DOHH2 (cell line): Measurements from ENCODE around the gene BCAS1.

Experiments used
- EZH2phosphoT487 ChIP-seq: fragments of 200-600 bp; sonication (generic); IDR thresholded peaks from 2 replicates; pipeline ENCODE4 v1.6.1; 2017; ENCODE audit warnings: borderline replicate concordance, mild to moderate bottlenecking, antibody characterized with exemption, low read length, moderate library complexity, mixed read lengths
- TF ChIP-seq, protein P1 (sequence below): fragments of 200-600 bp; sonication (generic); IDR thresholded peaks from one replicate; pipeline ENCODE4 v1.5.1; 2014; ENCODE audit warnings: antibody characterized with exemption, mild to moderate bottlenecking, low read depth, low read length; ENCODE audit not compliant: poor library complexity, severe bottlenecking

DNA sequence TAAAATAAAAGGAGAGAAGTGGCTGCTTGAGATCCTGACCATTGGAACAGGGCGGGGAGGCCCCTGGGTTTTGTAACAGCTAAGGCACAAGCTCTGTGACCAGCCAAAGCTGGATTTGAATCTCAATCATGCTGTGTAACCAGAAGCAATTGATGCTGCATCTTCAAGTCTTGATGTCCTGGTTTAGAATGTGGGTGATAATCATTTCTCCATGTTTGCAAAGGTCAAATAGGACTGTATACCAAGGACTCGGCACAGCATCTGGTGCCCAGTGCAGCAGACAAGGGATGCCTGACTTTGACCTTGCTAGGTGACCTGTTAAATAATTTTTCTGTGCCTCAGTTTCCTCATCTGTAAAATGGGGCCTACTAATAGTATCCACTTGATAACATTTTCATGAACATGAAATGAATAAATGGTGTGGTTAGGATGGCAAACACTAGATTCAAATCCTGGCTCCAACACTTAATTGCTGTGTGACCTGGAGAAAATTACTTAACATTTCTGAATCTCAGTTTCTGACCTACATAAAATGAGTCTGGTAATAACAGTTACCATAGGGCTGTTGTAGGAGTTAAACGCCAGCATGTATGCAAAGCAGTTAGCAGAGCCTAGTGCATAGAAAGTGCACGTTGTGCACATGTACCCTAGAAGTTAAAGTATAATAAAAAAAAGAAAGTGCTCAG lies 46.3 kb upstream of the BCAS1 start:
- TF ChIP-seq, protein P1, sequence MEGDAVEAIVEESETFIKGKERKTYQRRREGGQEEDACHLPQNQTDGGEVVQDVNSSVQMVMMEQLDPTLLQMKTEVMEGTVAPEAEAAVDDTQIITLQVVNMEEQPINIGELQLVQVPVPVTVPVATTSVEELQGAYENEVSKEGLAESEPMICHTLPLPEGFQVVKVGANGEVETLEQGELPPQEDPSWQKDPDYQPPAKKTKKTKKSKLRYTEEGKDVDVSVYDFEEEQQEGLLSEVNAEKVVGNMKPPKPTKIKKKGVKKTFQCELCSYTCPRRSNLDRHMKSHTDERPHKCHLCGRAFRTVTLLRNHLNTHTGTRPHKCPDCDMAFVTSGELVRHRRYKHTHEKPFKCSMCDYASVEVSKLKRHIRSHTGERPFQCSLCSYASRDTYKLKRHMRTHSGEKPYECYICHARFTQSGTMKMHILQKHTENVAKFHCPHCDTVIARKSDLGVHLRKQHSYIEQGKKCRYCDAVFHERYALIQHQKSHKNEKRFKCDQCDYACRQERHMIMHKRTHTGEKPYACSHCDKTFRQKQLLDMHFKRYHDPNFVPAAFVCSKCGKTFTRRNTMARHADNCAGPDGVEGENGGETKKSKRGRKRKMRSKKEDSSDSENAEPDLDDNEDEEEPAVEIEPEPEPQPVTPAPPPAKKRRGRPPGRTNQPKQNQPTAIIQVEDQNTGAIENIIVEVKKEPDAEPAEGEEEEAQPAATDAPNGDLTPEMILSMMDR, result no peak
- TF ChIP-seq EZH2phosphoT487, result no peak
